IPS-20b (cell line): Measurements from ENCODE around the gene EVC.
"Not testable (repeated sequence)": the region's sequence is repeated elsewhere in the genome, so short reads cannot be mapped to it uniquely, and the experiment has no call there.

ENCODE experiments used
- H3K27ac ChIP-seq: one replicate; pipeline ENCODE4 v1.5.1; 2013; ENCODE audit warnings: low read length
- H3K27me3 ChIP-seq: 2 replicates; pipeline ENCODE4 v1.6.1; 2013; ENCODE audit warnings: mild to moderate bottlenecking, low read length, inconsistent platforms; ENCODE audit not compliant: insufficient read depth
- H3K36me3 ChIP-seq: 2 replicates; pipeline ENCODE4 v1.6.1; 2013; ENCODE audit warnings: low read depth, mild to moderate bottlenecking, inconsistent platforms, low read length, moderate library complexity; ENCODE audit not compliant: insufficient read depth
- H3K4me1 ChIP-seq: 2 replicates; pipeline ENCODE4 v1.6.1; 2013; ENCODE audit warnings: mild to moderate bottlenecking, control low read depth, inconsistent platforms, low read length, moderate library complexity; ENCODE audit not compliant: insufficient read depth
- H3K4me3 ChIP-seq: 2 replicates; pipeline ENCODE4 v1.5.1; 2013; ENCODE audit warnings: mild to moderate bottlenecking, low read length, inconsistent platforms
- H3K9ac ChIP-seq: 2 replicates; pipeline ENCODE4 v1.6.1; 2013; ENCODE audit warnings: low read depth, mild to moderate bottlenecking, inconsistent platforms, low read length, moderate library complexity
- H3K9me3 ChIP-seq: 2 replicates; pipeline ENCODE4 v1.6.1; 2013; ENCODE audit warnings: mild to moderate bottlenecking, low read depth, low read length, inconsistent platforms; ENCODE audit not compliant: insufficient read depth

The EVC gene

GRCh38 chr4:5810151-5810550, 99.2 kb downstream of the EVC start:
- peaks cover 52% of the 10 kb centered on the region for H3K36me3 ChIP-seq
- no peak overlapping the region for H3K4me3 ChIP-seq

DNA sequence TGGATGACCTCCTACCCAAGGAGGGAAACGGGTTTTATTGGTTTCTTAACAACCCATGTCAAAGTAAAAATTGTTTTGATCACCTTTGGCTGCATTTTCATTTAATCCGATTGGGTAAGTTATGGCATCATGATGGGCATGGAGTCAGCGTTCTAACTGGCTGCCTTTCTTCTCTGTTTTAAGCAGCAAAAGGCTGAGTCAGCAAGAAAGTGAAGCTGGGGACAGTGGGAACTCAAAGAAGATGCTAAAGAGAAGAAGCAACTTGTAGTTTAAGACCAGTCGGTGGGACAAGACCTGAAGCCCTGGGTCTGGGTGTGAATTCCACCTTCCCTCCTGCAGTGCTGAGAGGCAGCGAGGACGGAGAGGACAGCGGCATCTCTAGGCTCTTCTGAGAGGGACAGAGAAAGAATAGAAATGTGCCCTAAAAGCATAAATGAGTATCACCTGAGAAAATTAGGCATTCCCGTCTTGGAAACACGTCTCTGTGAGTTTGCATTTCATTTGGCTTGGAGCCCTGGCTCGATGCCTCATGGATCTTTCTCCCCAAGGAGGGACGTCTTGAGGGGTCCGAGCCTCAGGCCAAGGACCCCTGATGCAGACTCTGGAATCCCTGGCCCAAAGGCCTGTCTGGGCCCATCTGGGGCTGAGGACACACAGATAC, 99.9 kb downstream of the EVC start:
- H3K4me3 ChIP-seq = no peak overlapping the region
- H3K4me1 ChIP-seq = no peaks in the 10 kb centered on the region
- H3K27ac ChIP-seq = no peak overlapping the region
- H3K9me3 ChIP-seq = no peaks in the 10 kb centered on the region
- no peaks in the 10 kb centered on the region for H3K27me3 ChIP-seq
- H3K9ac ChIP-seq = no peak overlapping the region
- peaks cover 48% of the 10 kb centered on the region for H3K36me3 ChIP-seq

More at GRCh38 chr4:5810151-5810550, 99.2 kb downstream of the EVC start:
- no peak overlapping the region for H3K27ac ChIP-seq
- no peaks in the 10 kb centered on the region for H3K9me3 ChIP-seq
- H3K9ac ChIP-seq = no peak overlapping the region
- H3K27me3 ChIP-seq = no peaks in the 10 kb centered on the region
- H3K4me1 ChIP-seq = no peaks in the 10 kb centered on the region

DNA sequence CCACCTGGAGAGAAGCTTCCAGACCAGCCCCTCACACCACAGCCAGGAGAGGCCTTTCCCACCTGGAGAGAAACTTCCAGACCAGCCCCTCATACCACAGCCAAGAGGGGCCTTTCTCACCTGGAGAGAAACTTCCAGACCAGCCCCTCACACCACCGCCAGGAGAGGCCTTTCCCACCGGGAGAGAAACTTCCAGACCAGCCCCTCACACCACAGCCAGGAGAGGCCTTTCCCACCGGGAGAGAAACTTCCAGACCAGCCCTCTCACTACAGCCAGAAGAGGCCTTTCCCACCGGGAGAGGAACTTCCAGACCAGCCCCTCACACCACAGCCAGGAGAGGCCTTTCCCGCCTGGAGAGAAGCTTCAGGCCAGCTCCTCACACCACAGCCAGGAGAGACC, 101.1 kb downstream of the EVC start:
- not testable (repeated sequence) for H3K4me3 ChIP-seq, H3K27me3 ChIP-seq, H3K27ac ChIP-seq, H3K9ac ChIP-seq, H3K4me1 ChIP-seq, H3K9me3 ChIP-seq
- peaks cover 52% of the 10 kb centered on the region for H3K36me3 ChIP-seq

- no peaks in the 10 kb centered on the region for H3K27me3 ChIP-seq
- H3K4me3 ChIP-seq = no peak overlapping the region
- no peak overlapping the region for H3K27ac ChIP-seq
- H3K4me1 ChIP-seq = no peaks in the 10 kb centered on the region
- no peaks in the 10 kb centered on the region for H3K9me3 ChIP-seq
- peaks cover 54% of the 10 kb centered on the region for H3K36me3 ChIP-seq
- no peak overlapping the region for H3K9ac ChIP-seq
Observed at GRCh38 chr4:5812506-5813229, 101.7 kb downstream of the EVC start.

DNA sequence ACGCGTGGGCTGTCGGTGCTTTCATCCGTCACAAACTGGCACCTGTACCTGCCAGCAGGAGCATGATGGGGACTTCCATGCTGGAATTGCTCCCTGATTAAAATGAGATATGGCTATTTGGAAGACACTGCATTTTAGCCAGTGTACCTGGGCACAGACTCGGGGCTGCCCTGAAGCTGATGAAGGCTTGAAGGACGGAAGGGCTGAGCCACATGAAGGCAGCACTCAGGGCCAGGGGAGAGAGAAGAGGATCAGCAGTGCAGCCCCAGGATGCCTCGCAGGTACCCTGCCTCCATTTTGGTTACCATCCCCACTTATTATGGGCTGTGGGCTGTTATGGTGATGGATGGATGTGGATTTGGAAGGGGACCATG, 102.9 kb downstream of the EVC start:
- Histone ChIP-seq H3K36me3 (peaks cover 56% of the 10 kb centered on the region), H3K4me1 (no peaks in the 10 kb centered on the region), H3K27ac (no peak overlapping the region), H3K4me3 (no peak overlapping the region), H3K27me3 (no peaks in the 10 kb centered on the region), H3K9ac (no peak overlapping the region), H3K9me3 (no peaks in the 10 kb centered on the region)

DNA sequence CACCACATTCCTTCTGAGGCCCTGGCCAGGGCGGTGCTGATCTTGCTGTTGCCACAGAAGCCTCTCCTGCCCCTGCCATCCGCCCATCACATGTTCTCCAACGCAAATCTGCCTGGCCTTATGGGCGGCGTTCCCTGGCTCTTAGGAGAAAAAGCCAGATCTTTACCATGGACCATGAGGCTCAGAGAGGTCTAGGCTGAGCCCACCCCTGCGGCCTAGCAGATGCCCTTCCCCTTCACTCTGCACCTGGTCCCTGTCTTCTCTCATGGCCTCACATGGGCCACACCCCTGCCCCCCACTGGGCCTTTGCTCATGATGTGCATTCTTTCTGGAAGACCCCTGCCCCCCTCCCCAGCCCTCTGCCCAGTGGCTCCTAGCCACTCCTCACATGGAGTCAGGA, 103.4 kb downstream of the EVC start:
- Histone ChIP-seq H3K9ac (no peak overlapping the region), H3K4me1 (no peaks in the 10 kb centered on the region), H3K36me3 (peaks cover 56% of the 10 kb centered on the region), H3K27ac (no peak overlapping the region), H3K9me3 (no peaks in the 10 kb centered on the region), H3K4me3 (no peak overlapping the region), H3K27me3 (no peaks in the 10 kb centered on the region)

DNA sequence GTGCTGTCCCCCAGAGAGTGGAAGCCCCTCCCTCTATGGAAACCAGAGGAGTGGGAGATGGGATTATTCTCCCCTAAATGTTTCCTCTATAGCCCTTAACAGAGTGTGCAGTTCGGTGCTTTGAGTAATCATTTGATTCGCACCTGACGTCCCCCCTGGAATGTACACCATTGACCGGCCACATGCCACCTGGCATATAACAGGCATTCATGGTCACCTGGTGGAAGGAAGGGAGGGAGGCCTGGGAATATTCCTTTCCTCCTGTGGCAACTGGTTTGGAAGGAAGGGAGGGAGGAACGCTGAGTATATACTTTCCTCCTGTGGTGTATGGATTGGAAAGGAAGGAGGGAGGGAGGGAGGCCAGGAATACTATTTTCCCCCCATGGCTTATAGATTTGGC, 104.6 kb downstream of the EVC start:
- no peaks in the 10 kb centered on the region for H3K27me3 ChIP-seq
- no peaks in the 10 kb centered on the region for H3K9me3 ChIP-seq
- H3K27ac ChIP-seq = no peak overlapping the region
- H3K4me1 ChIP-seq = no peaks in the 10 kb centered on the region
- no peak overlapping the region for H3K9ac ChIP-seq
- peaks cover 56% of the 10 kb centered on the region for H3K36me3 ChIP-seq
- H3K4me3 ChIP-seq = no peak overlapping the region

DNA sequence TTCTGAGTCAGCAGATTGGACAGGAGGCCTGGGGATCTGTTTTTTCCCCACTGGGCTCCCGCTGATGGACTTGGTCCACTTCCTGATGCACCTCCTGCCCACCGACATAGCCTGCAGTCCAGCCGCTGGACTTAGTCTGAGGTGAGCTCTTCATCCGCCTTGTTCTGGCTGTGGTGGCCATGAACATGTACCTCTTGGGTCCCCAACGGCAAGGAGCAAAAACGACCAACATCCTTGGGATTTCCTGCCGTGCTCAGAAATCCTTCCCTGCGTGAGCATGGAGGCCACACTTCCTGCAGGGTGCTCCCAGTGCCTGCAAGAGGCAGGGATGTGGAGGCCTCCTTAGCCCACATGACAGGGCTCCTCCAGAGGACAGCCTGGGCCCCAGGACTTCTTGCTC, 105.1 kb downstream of the EVC start:
- Histone ChIP-seq H3K9ac (no peak overlapping the region), H3K27ac (no peak overlapping the region), H3K27me3 (no peaks in the 10 kb centered on the region), H3K36me3 (peaks cover 56% of the 10 kb centered on the region), H3K4me1 (no peaks in the 10 kb centered on the region), H3K9me3 (no peaks in the 10 kb centered on the region), H3K4me3 (no peak overlapping the region)

DNA sequence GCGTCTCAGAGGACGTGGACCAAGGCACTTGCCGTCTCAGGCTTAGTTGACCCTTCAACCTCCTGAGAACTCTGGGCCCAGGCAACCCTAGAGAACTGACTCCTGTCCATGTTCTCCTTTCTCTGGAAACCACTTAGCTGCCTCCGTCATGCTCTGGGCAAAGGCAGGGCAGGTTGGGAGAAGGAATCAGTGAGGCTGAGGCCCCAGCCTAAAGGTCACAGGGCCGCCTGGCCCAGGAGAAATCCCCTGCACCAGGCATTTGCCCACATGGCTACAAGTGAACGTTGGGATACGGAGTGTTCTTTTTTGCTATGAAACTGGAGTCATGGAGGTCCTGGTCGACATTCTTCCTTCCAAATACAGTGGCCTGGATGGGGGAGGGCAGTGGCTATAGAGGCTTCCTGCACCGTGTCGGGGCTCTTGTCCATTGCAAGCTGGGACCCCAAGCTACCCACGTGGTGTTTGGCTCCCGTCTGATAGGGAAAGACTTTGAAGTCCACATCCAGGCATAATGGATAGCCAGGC, 105.9 kb downstream of the EVC start:
- Histone ChIP-seq H3K4me3 (no peak overlapping the region), H3K9me3 (no peaks in the 10 kb centered on the region), H3K36me3 (peaks cover 56% of the 10 kb centered on the region)

GRCh38 chr4:5821665-5822358, 110.8 kb downstream of the EVC start:
- Histone ChIP-seq H3K27me3 (no peaks in the 10 kb centered on the region), H3K27ac (no peak overlapping the region), H3K9me3 (no peaks in the 10 kb centered on the region), H3K36me3 (peaks cover 91% of the 10 kb centered on the region), H3K4me3 (no peak overlapping the region), H3K4me1 (no peaks in the 10 kb centered on the region), H3K9ac (no peak overlapping the region)

More for the DNA sequence above, 105.9 kb downstream of the EVC start:
- Histone ChIP-seq H3K27me3 (no peaks in the 10 kb centered on the region), H3K27ac (no peak overlapping the region), H3K9ac (no peak overlapping the region), H3K4me1 (no peaks in the 10 kb centered on the region)

DNA sequence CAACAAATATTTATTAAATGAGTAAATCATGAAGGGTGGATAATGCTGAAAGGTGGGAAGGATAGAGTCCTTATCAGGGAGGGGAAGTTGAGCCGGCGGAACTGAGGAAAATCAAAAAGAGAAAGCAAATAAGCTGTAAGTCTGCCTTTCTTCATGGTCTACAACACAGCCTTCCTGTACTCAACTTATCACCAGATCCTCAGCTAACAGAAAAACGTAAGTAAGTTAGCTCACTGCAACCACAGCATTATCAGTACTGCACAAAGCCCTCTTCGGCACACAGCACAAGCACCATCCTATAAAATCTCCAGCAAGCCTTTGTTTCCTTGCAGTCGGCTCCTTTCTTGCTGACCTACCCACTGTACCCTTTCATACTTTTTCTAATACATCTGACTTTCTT, 111.6 kb downstream of the EVC start:
- Histone ChIP-seq H3K4me1 (no peaks in the 10 kb centered on the region), H3K36me3 (peaks cover 96% of the 10 kb centered on the region)

More for the DNA sequence above, 111.6 kb downstream of the EVC start:
- Histone ChIP-seq H3K27ac (no peak overlapping the region), H3K4me3 (no peak overlapping the region), H3K9me3 (no peaks in the 10 kb centered on the region), H3K9ac (no peak overlapping the region), H3K27me3 (no peaks in the 10 kb centered on the region)
